PC-3 (cell line): ENCODE data around the gene ADAMTSL1.

Experiments used
- EZH2 ChIP-seq: fragments of 300-600 bp; sonication (generic); IDR thresholded peaks from one replicate; pipeline ENCODE4 v1.6.1; 2017; ENCODE audit warnings: antibody characterized with exemption, mild to moderate bottlenecking, low read length; ENCODE audit not compliant: unreplicated experiment
- TF ChIP-seq, protein P1 (sequence below): fragments of 300-600 bp; sonication (generic); conservative IDR thresholded peaks from 2 replicates; pipeline ENCODE4 v1.5.1; 2017; ENCODE audit warnings: antibody characterized with exemption, low read depth, mild to moderate bottlenecking, low read length

DNA sequence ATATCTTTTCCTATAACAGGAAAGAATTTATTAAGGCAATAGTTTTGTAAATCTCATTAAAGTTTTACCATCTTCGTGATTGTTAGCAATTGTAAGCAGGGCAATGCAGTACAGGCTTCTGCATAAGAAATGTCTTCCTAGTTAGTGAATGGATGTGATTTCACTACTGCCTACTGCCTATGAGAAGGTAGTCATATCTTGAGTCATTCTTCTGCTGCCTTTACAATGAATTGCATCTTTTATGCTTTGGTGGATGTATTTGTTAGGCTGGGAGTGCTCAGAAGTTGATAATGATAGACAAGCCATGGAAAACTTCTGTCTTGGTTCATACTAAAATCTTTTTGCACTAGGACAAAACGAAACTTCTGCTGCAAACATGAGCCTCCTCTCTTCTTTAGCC lies 128.0 kb downstream of the ADAMTSL1 start:
- TF ChIP-seq, protein P1, sequence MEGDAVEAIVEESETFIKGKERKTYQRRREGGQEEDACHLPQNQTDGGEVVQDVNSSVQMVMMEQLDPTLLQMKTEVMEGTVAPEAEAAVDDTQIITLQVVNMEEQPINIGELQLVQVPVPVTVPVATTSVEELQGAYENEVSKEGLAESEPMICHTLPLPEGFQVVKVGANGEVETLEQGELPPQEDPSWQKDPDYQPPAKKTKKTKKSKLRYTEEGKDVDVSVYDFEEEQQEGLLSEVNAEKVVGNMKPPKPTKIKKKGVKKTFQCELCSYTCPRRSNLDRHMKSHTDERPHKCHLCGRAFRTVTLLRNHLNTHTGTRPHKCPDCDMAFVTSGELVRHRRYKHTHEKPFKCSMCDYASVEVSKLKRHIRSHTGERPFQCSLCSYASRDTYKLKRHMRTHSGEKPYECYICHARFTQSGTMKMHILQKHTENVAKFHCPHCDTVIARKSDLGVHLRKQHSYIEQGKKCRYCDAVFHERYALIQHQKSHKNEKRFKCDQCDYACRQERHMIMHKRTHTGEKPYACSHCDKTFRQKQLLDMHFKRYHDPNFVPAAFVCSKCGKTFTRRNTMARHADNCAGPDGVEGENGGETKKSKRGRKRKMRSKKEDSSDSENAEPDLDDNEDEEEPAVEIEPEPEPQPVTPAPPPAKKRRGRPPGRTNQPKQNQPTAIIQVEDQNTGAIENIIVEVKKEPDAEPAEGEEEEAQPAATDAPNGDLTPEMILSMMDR, result no peak
- no peak for TF ChIP-seq EZH2
